Measurements from ENCODE around the gene ADGRB2.

DNA sequence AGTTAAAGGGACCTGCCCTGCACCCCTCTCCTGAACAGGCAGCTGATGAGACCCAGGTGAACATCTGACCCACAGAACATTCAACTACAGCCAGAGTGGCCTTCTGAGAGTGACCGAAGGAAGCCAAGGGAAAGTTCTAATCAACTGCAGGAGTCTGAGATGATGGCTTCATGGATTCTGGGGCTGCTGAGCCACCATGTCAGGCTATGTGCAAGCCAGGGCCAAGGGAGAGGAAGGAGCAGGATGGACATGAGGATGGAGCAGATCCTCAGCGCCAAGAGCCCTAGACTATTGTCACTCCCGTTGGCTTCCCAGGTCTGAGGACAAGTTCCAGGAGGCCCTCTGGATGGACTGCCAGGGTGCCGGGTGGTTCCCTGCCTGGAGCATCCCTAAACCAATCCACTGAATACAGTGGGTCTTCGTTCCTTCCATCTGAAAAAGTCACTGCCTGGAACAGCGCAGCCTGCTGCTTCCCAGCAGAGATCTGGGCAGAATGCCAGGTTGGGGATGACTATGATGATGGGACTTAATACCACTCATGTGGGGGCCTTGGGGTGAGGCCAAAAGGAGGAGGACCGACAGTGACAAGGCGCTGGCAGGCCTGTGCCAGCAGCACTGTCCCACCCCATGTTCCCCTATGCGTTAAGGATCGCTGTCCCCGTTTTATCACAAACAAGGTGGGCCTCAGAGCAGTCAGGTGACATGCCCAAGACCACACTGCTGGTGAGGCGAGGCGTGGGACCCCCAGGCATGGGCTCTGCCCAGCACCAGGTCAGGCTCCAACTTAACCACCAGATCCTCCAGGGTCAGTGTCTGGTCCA lies 31.9 kb upstream of the ADGRB2 start:
- TF ChIP-seq TAF1 (IDR thresholded peaks at IDR 0.05; ENCODE audit: borderline replicate concordance, low read depth, low read length) (no peak), POLR2A (IDR thresholded peaks at IDR 0.05; ENCODE audit: low read depth, low read length) (no peak), POLR2AphosphoS5 (IDR thresholded peaks at IDR 0.05; ENCODE audit: low read depth, low read length) (no peak)

Data from GM12892 (cell line).